K562 (cell line): ENCODE data around the gene SLAIN2. TPM values are rescaled to one million over a fixed set of nuclear protein-coding genes. Genes with fewer than 3 reads are reported as not detected.
A peak's percentile ranks its signal among the peaks of the same experiment; 100 is the strongest.

Experiments
- ATAC-seq: fragments of 200-7000 bp; cut with Tn5 transposase; 3 replicates; pipeline ENCODE4 v1.9.1; 2020; ENCODE audit warnings: moderate library complexity
- BruUV-seq: library from RNA; stranded (reverse); fragments of 400-500 nt; replicated peaks from 2 replicates; lab custom pipeline; 2021; lab: Mats Ljungman, UMichigan
- CTCF ChIA-PET: fragments of 300-600 bp; formaldehyde crosslinking; extraction: SDS; loops from one replicate; lab custom pipeline; 2021; ENCODE audit warnings: low intra/inter-chr PET ratio; lab: Yijun Ruan, JAX
- POLR2A ChIA-PET: fragments of 300-600, 350-650 bp; sonication (Branson Sonifier 250); formaldehyde crosslinking; extraction: SDS; loops from one replicate; lab custom pipeline; 2021; ENCODE audit warnings: antibody characterized with exemption, inconsistent platforms; lab: Yijun Ruan, JAX
- DNase-seq, 4 experiments: peaks; one replicate each; pipeline versions ENCODE4 v3.0.0 to v3.0.0-alpha.2; 2011 to 2018; ENCODE audit warnings: low spot score in 3 of 4, mixed read lengths in 3 of 4; ENCODE audit errors: extremely low read depth in 1 of 4
- FAIRE-seq: peaks from 2 replicates; lab custom pipeline; 2011; peaks lifted over from hg19 to GRCh38; lab: Jason Lieb, UNC
- H2AFZ ChIP-seq: 2 replicates; pipeline ENCODE4 v1.6.0; 2011; ENCODE audit warnings: low read depth, low read length, control low read depth, inconsistent platforms
- H3K27ac ChIP-seq: fragments of 200-600 bp; 3 replicates; pipeline ENCODE4 v1.8.0; 2011; ENCODE audit warnings: low read depth, mild to moderate bottlenecking, control low read depth, inconsistent platforms, low read length, moderate library complexity, mixed read lengths; ENCODE audit errors: extremely low read depth
- H3K27me3 ChIP-seq, 2 experiments: fragments of 300-600 bp in 1 of 2; 2 replicates in 1 of 2; 3 replicates in 1 of 2; pipeline versions ENCODE4 v1.6.0 to v1.8.0; 2011; ENCODE audit warnings: inconsistent platforms in 2 of 2, low read length in 2 of 2, mild to moderate bottlenecking in 1 of 2, mixed read lengths in 1 of 2, moderate library complexity in 1 of 2; ENCODE audit not compliant: control insufficient read depth in 2 of 2, insufficient read depth in 2 of 2
- H3K36me3 ChIP-seq: fragments of 300-600 bp; 3 replicates; pipeline ENCODE4 v1.8.0; 2011; ENCODE audit warnings: mild to moderate bottlenecking, low read length, inconsistent platforms; ENCODE audit not compliant: control insufficient read depth, insufficient read depth
- H3K4me1 ChIP-seq, 2 experiments: fragments of 200-600 bp in 1 of 2; replicated peaks in 1 of 2; 2 replicates in 1 of 2; 3 replicates in 1 of 2; pipeline versions ENCODE4 v1.5.1 to v1.8.0; 2011; ENCODE audit warnings: inconsistent platforms in 2 of 2, low read length in 2 of 2, mild to moderate bottlenecking in 1 of 2, mixed read lengths in 1 of 2, moderate library complexity in 1 of 2; ENCODE audit not compliant: control insufficient read depth in 2 of 2, insufficient read depth in 2 of 2
- H3K4me2 ChIP-seq: 2 replicates; pipeline ENCODE4 v1.6.1; 2011; ENCODE audit warnings: low read length, control low read depth, inconsistent platforms, mixed read lengths; ENCODE audit not compliant: insufficient read depth
- H3K4me3 ChIP-seq: fragments of 200-600 bp; sonication (generic), shearing (Covaris generic); 2 replicates; pipeline ENCODE4 v1.5.1; 2016; ENCODE audit warnings: control low read depth, inconsistent platforms
- H3K79me2 ChIP-seq: fragments of 200-600 bp; 3 replicates; pipeline ENCODE4 v1.8.0; 2011; ENCODE audit warnings: low read length, inconsistent platforms; ENCODE audit not compliant: control insufficient read depth, insufficient read depth
- H3K9ac ChIP-seq, 2 experiments: 2 replicates each; pipeline versions ENCODE4 v1.6.0 to v1.6.1; 2011; ENCODE audit warnings: low read depth in 2 of 2, low read length in 2 of 2, control low read depth in 1 of 2, inconsistent platforms in 1 of 2, mild to moderate bottlenecking in 1 of 2, mixed read lengths in 1 of 2; ENCODE audit not compliant: insufficient read depth in 1 of 2
- H3K9me1 ChIP-seq: one replicate; pipeline ENCODE4 v1.6.0; 2011; ENCODE audit warnings: inconsistent platforms, mild to moderate bottlenecking, low read length, moderate library complexity; ENCODE audit not compliant: control insufficient read depth, insufficient read depth
- H3K9me3 ChIP-seq: replicated peaks from 2 replicates; pipeline ENCODE4 v1.5.1; 2011; ENCODE audit warnings: low read depth, low read length, inconsistent platforms; ENCODE audit not compliant: control insufficient read depth, insufficient read depth
- H4K20me1 ChIP-seq: replicated peaks from 2 replicates; pipeline ENCODE4 v1.6.1; 2011; ENCODE audit warnings: low read length, inconsistent platforms, mixed read lengths; ENCODE audit not compliant: control insufficient read depth, insufficient read depth
- CC2D1A ChIP-seq: fragments of 450-650 bp; IDR thresholded peaks from 2 replicates; pipeline ENCODE4 v1.6.1; 2017; ENCODE audit warnings: mild to moderate bottlenecking
- HMG20B ChIP-seq: fragments of 250-450 bp; sonication (Bioruptor Pico); IDR thresholded peaks from 2 replicates; pipeline ENCODE4 v1.5.0; 2021; ENCODE audit warnings: mild to moderate bottlenecking
- HNRNPH1 ChIP-seq: fragments of 200-400 bp; formaldehyde crosslinking; optimal IDR thresholded peaks from 2 replicates; pipeline ENCODE3; 2017; ENCODE audit warnings: low read depth, mild to moderate bottlenecking, low read length, moderate library complexity
- MBD2 ChIP-seq: sonication (generic); IDR thresholded peaks from 2 replicates; pipeline ENCODE4 v1.6.1; 2016; ENCODE audit warnings: low read depth, borderline replicate concordance
- MCM7 ChIP-seq, 2 experiments: fragments of 450-650 bp; IDR thresholded peaks; 2 replicates each; pipeline ENCODE4 v1.6.1; 2016 to 2018
- POLR2G ChIP-seq: fragments of 200-400 bp; formaldehyde crosslinking; IDR thresholded peaks from 2 replicates; pipeline ENCODE4 v1.6.1; 2017; ENCODE audit warnings: low read depth, mild to moderate bottlenecking, antibody characterized with exemption, low read length, moderate library complexity
- SNRNP70 ChIP-seq: fragments of 200-400 bp; formaldehyde crosslinking; optimal IDR thresholded peaks from 2 replicates; pipeline ENCODE3; 2017; ENCODE audit warnings: low read depth, low read length
- SREBF2 ChIP-seq: sonication (generic); formaldehyde crosslinking; IDR thresholded peaks from 2 replicates; pipeline ENCODE4 v1.4.0; 2020; ENCODE audit warnings: mild to moderate bottlenecking, missing genetic modification reagents
- SRSF9 ChIP-seq: fragments of 200-400 bp; formaldehyde crosslinking; IDR thresholded peaks from 2 replicates; pipeline ENCODE4 v1.6.1; 2017; ENCODE audit warnings: low read depth, low read length, borderline replicate concordance
- TEAD4 ChIP-seq, 2 experiments: sonication (generic) in 1 of 2; formaldehyde crosslinking in 1 of 2; IDR thresholded peaks; 2 replicates each; pipeline versions ENCODE4 v1.6.1 to v1.8.0; 2012 to 2022; ENCODE audit warnings: borderline replicate concordance in 1 of 2, inconsistent platforms in 1 of 2, low read length in 1 of 2, mild to moderate bottlenecking in 1 of 2, missing genetic modification reagents in 1 of 2
- ZNF778 ChIP-seq: fragments of 450-650 bp; formaldehyde crosslinking; IDR thresholded peaks from 2 replicates; pipeline ENCODE4 v1.4.0; 2020; ENCODE audit warnings: mild to moderate bottlenecking, moderate library complexity
- WGBS: fragments of 100-300 bp; shearing (Covaris generic); methylation state at CpG from one replicate; pipeline ENCODE4 v1.1.6; 2016; ENCODE audit warnings: low coverage, mixed read lengths; ENCODE audit not compliant: insufficient coverage; ENCODE audit errors: missing lambda C conversion rate; 5-methylcytosine and 5-hydroxymethylcytosine counted together
- in situ Hi-C: fragments of 300-500 bp; cut with MboI; formaldehyde crosslinking; loops from 4 replicates; pipeline ENCODE4 v1.15.0; 2018; ENCODE audit warnings: inconsistent platforms, mixed read lengths
- intact Hi-C: fragments of 100-400 bp; cut with micrococcal nuclease; formaldehyde crosslinking; loops from 2 replicates; pipeline ENCODE4 v1.14.2; 2022
- polyA plus RNA-seq, 8 experiments: library from polyadenylated mRNA; depleted of rRNA in 4 of 8; stranded (reverse) in 5 of 8; unstranded in 3 of 8; fragments of >200 nt; fragmentation: Nextera tagmentation in 2 of 8; fragmentation: Illumina TruSeq in 1 of 8; extraction: Ambion mirVana in 2 of 8; extraction: Trizol in 1 of 8; gene quantifications; 2 replicates each; pipeline versions ENCODE4 v1.2.1 to v1.2.3, GENCODE V29; 2011 to 2014; ENCODE audit warnings: inconsistent platforms in 1 of 8, missing spikeins in 1 of 8
- total RNA-seq, 7 experiments: library from RNA; depleted of rRNA in 6 of 7; stranded (reverse); fragments of >200 nt in 6 of 7; fragmentation: Illumina TruSeq in 2 of 7; extraction: Trizol in 2 of 7; gene quantifications; 2 replicates each; pipeline versions ENCODE4 v1.2.1 to v1.2.3, GENCODE V29; 2011 to 2021; ENCODE audit warnings: low replicate concordance in 1 of 7
- TF ChIP-seq, protein P1 (sequence below): IDR thresholded peaks from 2 replicates; pipeline ENCODE4 v1.6.1; 2011; ENCODE audit not compliant: insufficient read length; ENCODE audit errors: extremely low read depth
- TF ChIP-seq, protein P2 (sequence below): IDR thresholded peaks from 3 replicates; pipeline ENCODE4 v1.6.1; 2011; ENCODE audit warnings: borderline replicate concordance, mild to moderate bottlenecking; ENCODE audit not compliant: insufficient read length, insufficient read depth

The SLAIN2 gene
- total and polyA plus RNA-seq, 9 of the 15 experiments (the other 6 are each of a cell fraction or from before 2014, with no cell fraction given): 3.5 to 116 (median 35.0) TPM

DNA sequence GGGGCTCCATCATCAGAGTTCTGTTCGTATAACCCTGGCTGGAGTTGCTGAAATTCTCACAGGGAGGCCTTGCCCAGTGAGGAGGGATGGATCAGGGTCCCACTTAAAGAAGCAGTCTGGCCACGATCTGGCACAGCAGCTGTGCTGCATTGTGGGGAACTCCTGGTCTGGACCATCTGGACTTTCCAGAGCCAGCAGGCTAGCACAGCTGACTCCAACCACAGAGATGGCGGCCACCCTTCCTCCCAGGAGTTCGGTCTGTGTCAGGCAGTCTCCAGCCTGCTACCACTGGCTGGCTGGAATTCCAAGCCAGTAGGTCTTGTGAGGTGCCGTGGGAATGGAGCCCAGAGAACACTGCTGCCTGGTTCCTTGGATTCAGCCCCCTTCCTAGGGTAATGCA is 62.0 kb downstream of the SLAIN2 start:
- Histone ChIP-seq H2AFZ (no peak overlapping the region), H3K4me1 (no peaks in the 10 kb centered on the region), H3K27me3 (no peaks in the 10 kb centered on the region), H3K79me2 (no peaks in the 10 kb centered on the region), H3K9me3 (no peaks in the 10 kb centered on the region), H3K27ac (no peak overlapping the region), H3K4me3 (no peak overlapping the region), H3K4me2 (no peak overlapping the region), H3K36me3 (peaks cover 5% of the 10 kb centered on the region; the same call in 1 of the 3 replicates), H3K9ac (peak overlapping the region in 1 of 2 experiments; percentile 1; a peak in 1 of 4 replicates), H4K20me1 (peaks cover 8% of the 10 kb centered on the region; the same call in 1 of the 2 replicates), H3K9me1 (no peaks in the 10 kb centered on the region)
- WGBS: 80% methylated on average over 4 of the region's 5 CpGs
- no peak for DNase-seq
- ChIA-PET POLR2A (no interaction called here), CTCF (no interaction called here)
- BruUV-seq: no TSS peak
- no peak for TF ChIP-seq POLR2G
- no peak for TF ChIP-seq HMG20B (CRISPR knock-in tag)
- no peak for TF ChIP-seq ZNF778 (CRISPR knock-in tag)
- no peak for TF ChIP-seq SRSF9
- no peak for TF ChIP-seq MBD2
- TF ChIP-seq, protein P1, sequence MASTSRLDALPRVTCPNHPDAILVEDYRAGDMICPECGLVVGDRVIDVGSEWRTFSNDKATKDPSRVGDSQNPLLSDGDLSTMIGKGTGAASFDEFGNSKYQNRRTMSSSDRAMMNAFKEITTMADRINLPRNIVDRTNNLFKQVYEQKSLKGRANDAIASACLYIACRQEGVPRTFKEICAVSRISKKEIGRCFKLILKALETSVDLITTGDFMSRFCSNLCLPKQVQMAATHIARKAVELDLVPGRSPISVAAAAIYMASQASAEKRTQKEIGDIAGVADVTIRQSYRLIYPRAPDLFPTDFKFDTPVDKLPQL: no peak
- no peak for TF ChIP-seq MCM7 (IDR thresholded peaks at IDR 0.05)
- no peak for TF ChIP-seq SREBF2 (CRISPR knock-in tag)
- no peak for TF ChIP-seq SNRNP70
- no peak for TF ChIP-seq TEAD4 (IDR thresholded peaks at IDR 0.05; ENCODE audit: low read length)
- no peak for TF ChIP-seq TEAD4 (CRISPR knock-in tag; IDR thresholded peaks at IDR 0.05; ENCODE audit: borderline replicate concordance)
- no peak for TF ChIP-seq CC2D1A
- TF ChIP-seq, protein P2, sequence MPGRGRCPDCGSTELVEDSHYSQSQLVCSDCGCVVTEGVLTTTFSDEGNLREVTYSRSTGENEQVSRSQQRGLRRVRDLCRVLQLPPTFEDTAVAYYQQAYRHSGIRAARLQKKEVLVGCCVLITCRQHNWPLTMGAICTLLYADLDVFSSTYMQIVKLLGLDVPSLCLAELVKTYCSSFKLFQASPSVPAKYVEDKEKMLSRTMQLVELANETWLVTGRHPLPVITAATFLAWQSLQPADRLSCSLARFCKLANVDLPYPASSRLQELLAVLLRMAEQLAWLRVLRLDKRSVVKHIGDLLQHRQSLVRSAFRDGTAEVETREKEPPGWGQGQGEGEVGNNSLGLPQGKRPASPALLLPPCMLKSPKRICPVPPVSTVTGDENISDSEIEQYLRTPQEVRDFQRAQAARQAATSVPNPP: no peak
- TF ChIP-seq HNRNPH1: no peak
- FAIRE-seq: no peak
- intact Hi-C loops (no loop called here), in situ Hi-C loops (no loop called here)
- ATAC-seq: peak; percentile 31; the same call in 1 of the 3 replicates
